ENCODE measurements around the gene POLR3GL.

POLR3GL gene

GRCh38 chr1:145964328-145965118, at the start of gene POLR3GL, which contains the start of gene ANKRD34A:
POLR3GL (plus strand) TSS chr1:145964690; CDS start chr1:145974866, 10,176 bp downstream.
ANKRD34A (minus strand) TSS chr1:145964575; CDS start chr1:145961759, 2,816 bp downstream.
- H3K27ac ChIP-seq: peak within 1 kb of the TSS; percentile 64
- TF ChIP-seq ZFX (IDR thresholded peaks at IDR 0.05) (no peak), CTCF (conservative IDR thresholded peaks at IDR 0.05) (no peak)

- TF ChIP-seq CTCF (conservative IDR thresholded peaks at IDR 0.05): no peak
- no peak for TF ChIP-seq ZFX (IDR thresholded peaks at IDR 0.05)
- H3K27ac ChIP-seq: no peak overlapping the region
Observed at GRCh38 chr1:145916745-145917144, 47.7 kb upstream of the POLR3GL start.

GRCh38 chr1:145917595-145917994, 46.9 kb upstream of the POLR3GL start:
- H3K27ac ChIP-seq: peak overlapping the region; percentile 75
- TF ChIP-seq ZFX (IDR thresholded peaks at IDR 0.05): no peak
- TF ChIP-seq CTCF (conservative IDR thresholded peaks at IDR 0.05): no peak

GRCh38 chr1:145918144-145918991, 46.1 kb upstream of the POLR3GL start, which contains the start of gene PEX11B:
PEX11B (minus strand) TSS chr1:145918717; CDS start chr1:145918688, 29 bp downstream.
- TF ChIP-seq ZFX (IDR thresholded peaks at IDR 0.05): 0 out of 2 replicates have a peak, but pooled peaks have one; percentile 32
- no peak for TF ChIP-seq CTCF (conservative IDR thresholded peaks at IDR 0.05)
- peak within 1 kb of the TSS; percentile 75 for H3K27ac ChIP-seq

- peak overlapping the region; percentile 75 for H3K27ac ChIP-seq
Observed at GRCh38 chr1:145918992-145919939, 45.2 kb upstream of the POLR3GL start.

GRCh38 chr1:145920297-145920696, 44.2 kb upstream of the POLR3GL start:
- H3K27ac ChIP-seq: peak overlapping the region; percentile 75

More at GRCh38 chr1:145918992-145919939, 45.2 kb upstream of the POLR3GL start:
- TF ChIP-seq ZFX (IDR thresholded peaks at IDR 0.05): no peak
- TF ChIP-seq CTCF (conservative IDR thresholded peaks at IDR 0.05): no peak; the same call in 1 of the 2 replicates

GRCh38 chr1:145922266-145922665, 42.2 kb upstream of the POLR3GL start:
- TF ChIP-seq CTCF (conservative IDR thresholded peaks at IDR 0.05): no peak
- no peak for TF ChIP-seq ZFX (IDR thresholded peaks at IDR 0.05)
- no peak overlapping the region for H3K27ac ChIP-seq

Data from C4-2B (cell line).